NCI-H2029 treated with DMSO at 0.1 percent for 48 hours (cell line): Measurements from ENCODE around the gene PKP3.

Experiments used
- DNase-seq: peaks from one replicate; lab custom pipeline; 2025; lab: John Stamatoyannopoulos, UW

The PKP3 gene

GRCh38 chr11:363948-364761 is 29.9 kb upstream of the PKP3 start:
- no peak for DNase-seq

- no peak for DNase-seq
Observed at GRCh38 chr11:364991-365725, 28.9 kb upstream of the PKP3 start.

- no peak for DNase-seq
Observed at GRCh38 chr11:365831-366230, 28.2 kb upstream of the PKP3 start.

- DNase-seq = no peak
Observed at GRCh38 chr11:367956-368413, 26.0 kb upstream of the PKP3 start.

- DNase-seq = no peak
Observed at GRCh38 chr11:368414-369335, 25.3 kb upstream of the PKP3 start.

- DNase-seq = no peak
Observed at GRCh38 chr11:369336-370018, 24.5 kb upstream of the PKP3 start, which contains the start of gene B4GALNT4. Gene B4GALNT4, plus strand, starts transcription at chr11:369499. Its CDS starts 305 bp downstream, at chr11:369804.

- no peak for DNase-seq
Observed at GRCh38 chr11:370070-370941, 23.7 kb upstream of the PKP3 start.

GRCh38 chr11:371051-371450 is 23.0 kb upstream of the PKP3 start:
- DNase-seq = no peak

- no peak for DNase-seq
Observed at GRCh38 chr11:371716-372590, 22.1 kb upstream of the PKP3 start.

GRCh38 chr11:372809-373715 is 20.9 kb upstream of the PKP3 start:
- DNase-seq = no peak

GRCh38 chr11:373716-374551 is 20.1 kb upstream of the PKP3 start:
- DNase-seq = no peak

- DNase-seq = no peak
Observed at GRCh38 chr11:375065-376025, 18.7 kb upstream of the PKP3 start.

GRCh38 chr11:376531-377173 is 17.4 kb upstream of the PKP3 start:
- DNase-seq = no peak

- no peak for DNase-seq
Observed at GRCh38 chr11:377174-377865, 16.7 kb upstream of the PKP3 start.

- no peak for DNase-seq
Observed at GRCh38 chr11:377883-378500, 16.0 kb upstream of the PKP3 start.
